GM21717 (cell line): ENCODE data around the gene MKS1.

Source experiments
- ATAC-seq: cut with Tn5 transposase; IDR thresholded peaks from one replicate; pipeline ENCODE4 v1.9.1; 2021; ENCODE audit warnings: mild to moderate bottlenecking, moderate library complexity; ENCODE audit not compliant: unreplicated experiment

The MKS1 gene

GRCh38 chr17:58204796-58205195 lies 14.3 kb downstream of the MKS1 start:
- no peak for ATAC-seq

GRCh38 chr17:58202859-58203258 lies 16.2 kb downstream of the MKS1 start:
- ATAC-seq = no peak

- no peak for ATAC-seq
Observed at GRCh38 chr17:58200024-58200633, 18.9 kb downstream of the MKS1 start.

- ATAC-seq = no peak
Observed at GRCh38 chr17:58196610-58197009, 22.4 kb downstream of the MKS1 start.

GRCh38 chr17:58195518-58196123 lies 23.4 kb downstream of the MKS1 start:
- no peak for ATAC-seq

- ATAC-seq = no peak
Observed at GRCh38 chr17:58193641-58194255, 25.3 kb downstream of the MKS1 start.

GRCh38 chr17:58192612-58193011 lies 26.4 kb downstream of the MKS1 start, which contains the start of gene EPX:
Gene EPX, plus strand, starts transcription at chr17:58192726. Its CDS starts 121 bp downstream, at chr17:58192847.
- no peak for ATAC-seq

- no peak for ATAC-seq
Observed at GRCh38 chr17:58191241-58191896, 27.7 kb downstream of the MKS1 start.

- ATAC-seq = no peak
Observed at GRCh38 chr17:58189436-58190146, 29.5 kb downstream of the MKS1 start.

GRCh38 chr17:58187675-58188074 lies 31.4 kb downstream of the MKS1 start:
- ATAC-seq = no peak

- no peak for ATAC-seq
Observed at GRCh38 chr17:58187063-58187462, 32.0 kb downstream of the MKS1 start.

- no peak for ATAC-seq
Observed at GRCh38 chr17:58186591-58186990, 32.5 kb downstream of the MKS1 start.

- no peak for ATAC-seq
Observed at GRCh38 chr17:58184986-58185761, 33.9 kb downstream of the MKS1 start.

- no peak for ATAC-seq
Observed at GRCh38 chr17:58184308-58184985, 34.6 kb downstream of the MKS1 start.

GRCh38 chr17:58183514-58183913 lies 35.5 kb downstream of the MKS1 start:
- no peak for ATAC-seq

- ATAC-seq = no peak
Observed at GRCh38 chr17:58181796-58182195, 37.3 kb downstream of the MKS1 start.

- no peak for ATAC-seq
Observed at GRCh38 chr17:58176200-58176599, 42.9 kb downstream of the MKS1 start.

GRCh38 chr17:58174871-58175270 lies 44.2 kb downstream of the MKS1 start:
- no peak for ATAC-seq

- ATAC-seq = no peak
Observed at GRCh38 chr17:58172369-58173071, 46.5 kb downstream of the MKS1 start.
